Spleen (tissue), 11 donors: ENCODE data around the gene MOB2. TPM values are rescaled to one million over a fixed set of nuclear protein-coding genes. Genes with fewer than 3 reads are reported as not detected.
A peak's percentile ranks its signal among the peaks of the same experiment; 100 is the strongest.

Experiments
- DNase-seq: peaks from one replicate; pipeline ENCODE4 v3.0.0-alpha.2; 2020
- H3K27ac ChIP-seq, 8 donors: fragments of 200-600 bp; sonication (generic) in 7 of 8; 1 replicate in 4 of 8; 2 replicates in 4 of 8; pipeline versions ENCODE4 v1.5.0 to v1.8.0; 2016 to 2021; ENCODE audit warnings: inconsistent platforms in 4 of 8, mild to moderate bottlenecking in 4 of 8, moderate library complexity in 1 of 8
- H3K27me3 ChIP-seq, 7 donors: fragments of 200-600 bp; sonication (generic) in 6 of 7; replicated peaks in 1 of 7; 1 replicate in 4 of 7; 2 replicates in 3 of 7; pipeline versions ENCODE4 v1.5.0 to v1.8.0; 2016 to 2021; ENCODE audit warnings: inconsistent platforms in 3 of 7, mild to moderate bottlenecking in 1 of 7
- H3K36me3 ChIP-seq, 6 donors: fragments of 200-600 bp; sonication (generic) in 5 of 6; 1 replicate in 4 of 6; 2 replicates in 2 of 6; pipeline versions ENCODE4 v1.5.0 to v1.8.0; 2016 to 2021; ENCODE audit warnings: inconsistent platforms in 2 of 6
- H3K4me1 ChIP-seq, 6 donors: fragments of 200-600 bp; sonication (generic) in 5 of 6; 1 replicate in 3 of 6; 2 replicates in 3 of 6; pipeline versions ENCODE4 v1.5.0 to v1.8.0; 2016 to 2021; ENCODE audit warnings: inconsistent platforms in 3 of 6
- H3K4me3 ChIP-seq, 8 donors: fragments of 200-600 bp; sonication (generic) in 7 of 8; 1 replicate in 4 of 8; 2 replicates in 4 of 8; pipeline versions ENCODE4 v1.5.0 to v1.8.0; 2016 to 2021; ENCODE audit warnings: inconsistent platforms in 4 of 8, mild to moderate bottlenecking in 4 of 8, moderate library complexity in 2 of 8
- H3K9me3 ChIP-seq, 8 donors: fragments of 200-600 bp; sonication (generic) in 7 of 8; 1 replicate in 4 of 8; 2 replicates in 4 of 8; pipeline versions ENCODE4 v1.5.0 to v1.8.0; 2016 to 2021; ENCODE audit warnings: inconsistent platforms in 4 of 8
- CTCF ChIP-seq, 11 experiments: fragments of 200-600 bp in 7 of 11; fragments of 450-650 bp in 4 of 11; sonication (generic) in 4 of 11; IDR thresholded peaks in 8 of 11; conservative IDR thresholded peaks in 3 of 11; 1 replicate in 7 of 11; 2 replicates in 4 of 11; pipeline versions ENCODE4 v1.4.0 to v1.8.0; 2016 to 2021; ENCODE audit warnings: antibody characterized with exemption in 11 of 11, inconsistent platforms in 4 of 11, mild to moderate bottlenecking in 1 of 11
- POLR2A ChIP-seq, 3 donors: fragments of 450-650 bp; IDR thresholded peaks; one replicate each; pipeline ENCODE4 v1.5.1; 2017; ENCODE audit warnings: antibody characterized with exemption in 3 of 3, mild to moderate bottlenecking in 1 of 3
- POLR2AphosphoS5 ChIP-seq, 3 donors: sonication (generic); formaldehyde crosslinking; IDR thresholded peaks; one replicate each; pipeline ENCODE4 v1.5.1; 2017; ENCODE audit warnings: antibody characterized with exemption in 3 of 3
- WGBS, 5 donors: extraction: QIAGEN DNeasy Blood & Tissue Kit in 3 of 5; methylation state at CpG; one replicate each; pipeline versions ENCODE4 v1.1.5 to v1.1.7; 2013 to 2018; 5-methylcytosine and 5-hydroxymethylcytosine counted together
- intact Hi-C: fragments of 100-400 bp; cut with DNase I; formaldehyde crosslinking; loops from one replicate; pipeline ENCODE4 v1.15.0; 2023; ENCODE audit warnings: low total_unique reads
- polyA plus RNA-seq, 3 donors: library from polyadenylated mRNA; stranded (reverse); fragments of 200-250 nt; gene quantifications; one replicate each; pipeline ENCODE4 v1.2.1, GENCODE V29; 2013
- total RNA-seq, 7 donors: library from RNA; depleted of rRNA in 3 of 7; stranded (reverse); fragments of >200 nt in 3 of 7; fragmentation: NEBNext Ultra II Directional in 4 of 7; extraction: Animal tissue kit (Norgen Biotek cat#: 25700) in 4 of 7; gene quantifications; one replicate each; pipeline versions ENCODE4 v1.1.0 to v1.2.1, GENCODE V29; 2016 to 2021
- donor health status: healthy with polysubstance abuse.
- donor health status: DM: no; HTN: no; CAD: no; lungs with moderate emphysema.
- donor health status: DM: no; HTN: no; CAD: no.
- donor health status: Bipolar disorder and iron deficiency.
- donor health status: healthy.
- donor health status: DM: no; HTN: no; CAD: no.
- donor health status: DM: yes; HTN: yes; CAD: no.

MOB2 gene
- total and polyA plus RNA-seq, 10 donors: 28.1 to 51.5 (median 41.5) TPM

GRCh38 chr11:1479678-1480118 is 6.9 kb downstream of the MOB2 start:
- WGBS, 5 donors: 89 to 94% (median 92%) methylated on average over 5 to 12 of the region's 12 CpGs
- H3K27me3 ChIP-seq: no peaks in the 10 kb centered on the region
- intact Hi-C loops: no loop called here
- DNase-seq: peak; percentile 37
- peaks cover 0 to 88% (median 59%) of the 10 kb centered on the region in 6 donors for H3K36me3 ChIP-seq
- TF ChIP-seq CTCF (IDR thresholded peaks at IDR 0.05 in 8 of 11, conservative IDR thresholded peaks at IDR 0.05 in 3 of 11) (no peak), POLR2A (IDR thresholded peaks at IDR 0.05) (no peak), POLR2AphosphoS5 (IDR thresholded peaks at IDR 0.05) (no peak)
- H3K27ac ChIP-seq: no peak overlapping the region
- no peak overlapping the region for H3K4me3 ChIP-seq
- no peaks in the 10 kb centered on the region for H3K9me3 ChIP-seq
- H3K4me1 ChIP-seq: peaks cover 13 to 62% (median 29%) of the 10 kb centered on the region in 6 donors

GRCh38 chr11:1479006-1479677 is 7.4 kb downstream of the MOB2 start:
- intact Hi-C loops: no loop called here
- no peaks in the 10 kb centered on the region for H3K9me3 ChIP-seq
- peaks cover 13 to 57% (median 25%) of the 10 kb centered on the region in 6 donors for H3K4me1 ChIP-seq
- TF ChIP-seq POLR2A (IDR thresholded peaks at IDR 0.05) (no peak), POLR2AphosphoS5 (IDR thresholded peaks at IDR 0.05) (no peak), CTCF (IDR thresholded peaks at IDR 0.05 in 8 of 11, conservative IDR thresholded peaks at IDR 0.05 in 3 of 11) (no peak)
- no peak overlapping the region for H3K27ac ChIP-seq
- DNase-seq: peak; percentile 67
- H3K36me3 ChIP-seq: peaks cover 0 to 88% (median 64%) of the 10 kb centered on the region in 6 donors
- WGBS, 5 donors: 90 to 94% (median 90%) methylated on average over 3 to 9 of the region's 9 CpGs
- no peak overlapping the region for H3K4me3 ChIP-seq
- no peaks in the 10 kb centered on the region for H3K27me3 ChIP-seq

- peaks cover 0 to 94% (median 70%) of the 10 kb centered on the region in 6 donors for H3K36me3 ChIP-seq
- 46 to 80% (median 61%) methylated on average over 8 to 9 of the region's 9 CpGs for WGBS, 5 donors
- H3K27ac ChIP-seq: no peak overlapping the region
- DNase-seq: peak; percentile 61
- no peaks in the 10 kb centered on the region for H3K27me3 ChIP-seq
- intact Hi-C loops: no loop called here
- H3K4me3 ChIP-seq: no peak overlapping the region
- TF ChIP-seq CTCF (IDR thresholded peaks at IDR 0.05 in 8 of 11, conservative IDR thresholded peaks at IDR 0.05 in 3 of 11): no peak
- TF ChIP-seq POLR2A (IDR thresholded peaks at IDR 0.05): no peak
- TF ChIP-seq POLR2AphosphoS5 (IDR thresholded peaks at IDR 0.05): no peak
- no peaks in the 10 kb centered on the region for H3K9me3 ChIP-seq
- H3K4me1 ChIP-seq: peaks cover 8 to 51% (median 19%) of the 10 kb centered on the region in 6 donors
Observed at GRCh38 chr11:1478544-1478943, 8.0 kb downstream of the MOB2 start.

GRCh38 chr11:1478011-1478410 is 8.6 kb downstream of the MOB2 start:
- H3K9me3 ChIP-seq: no peaks in the 10 kb centered on the region
- WGBS, 5 donors: 88 to 95% (median 91%) methylated on average over 7 to 13 of the region's 13 CpGs
- TF ChIP-seq POLR2AphosphoS5 (IDR thresholded peaks at IDR 0.05) (peak in 1 of 3 donors; percentile 38), CTCF (IDR thresholded peaks at IDR 0.05 in 8 of 11, conservative IDR thresholded peaks at IDR 0.05 in 3 of 11) (no peak)
- H3K36me3 ChIP-seq: peaks cover 0 to 99% (median 75%) of the 10 kb centered on the region in 6 donors
- no peak overlapping the region for H3K27ac ChIP-seq
- DNase-seq: peak; percentile 34
- intact Hi-C loops: no loop called here
- no peaks in the 10 kb centered on the region for H3K27me3 ChIP-seq
- H3K4me1 ChIP-seq: peaks cover 3 to 45% (median 14%) of the 10 kb centered on the region in 6 donors
- H3K4me3 ChIP-seq: no peak overlapping the region
